Neuron (in vitro differentiated cells): ENCODE results near the gene TRPM8.
"Not testable (repeated sequence)": the region's sequence is repeated elsewhere in the genome, so short reads cannot be mapped to it uniquely, and the experiment has no call there.

Source experiments
- H2AFZ ChIP-seq: one replicate; pipeline ENCODE4 v1.6.1; 2013; ENCODE audit warnings: low read depth, mild to moderate bottlenecking, inconsistent platforms, low read length, moderate library complexity
- H3K27me3 ChIP-seq: one replicate; pipeline ENCODE4 v1.6.1; 2013; ENCODE audit warnings: low read length; ENCODE audit not compliant: insufficient read depth
- H3K36me3 ChIP-seq: one replicate; pipeline ENCODE4 v1.6.1; 2013; ENCODE audit warnings: low read length; ENCODE audit not compliant: insufficient read depth
- H3K4me1 ChIP-seq: one replicate; pipeline ENCODE4 v1.6.1; 2013; ENCODE audit warnings: low read length; ENCODE audit not compliant: insufficient read depth
- H3K4me3 ChIP-seq: 2 replicates; pipeline ENCODE4 v1.5.1; 2013; ENCODE audit warnings: mild to moderate bottlenecking, low read length, moderate library complexity
- H3K9me3 ChIP-seq: one replicate; pipeline ENCODE4 v1.6.1; 2013; ENCODE audit warnings: low read length

TRPM8 gene

GRCh38 chr2:233917116-233917515 lies at the start of gene TRPM8:
Gene TRPM8, plus strand, starts transcription at chr2:233917373. Its CDS starts 9,165 bp downstream, at chr2:233926538.
- no peaks in the 10 kb centered on the region for H3K36me3 ChIP-seq
- no peak within 1 kb of the TSS for H3K4me3 ChIP-seq
- no peaks in the 10 kb centered on the region for H3K9me3 ChIP-seq
- H3K27me3 ChIP-seq, result no peaks in the 10 kb centered on the region
- H3K4me1 ChIP-seq, result peaks cover 5% of the 10 kb centered on the region
- H2AFZ ChIP-seq, result no peak within 1 kb of the TSS

- H3K4me1 ChIP-seq, result no peaks in the 10 kb centered on the region
- no peaks in the 10 kb centered on the region for H3K36me3 ChIP-seq
- H3K4me3 ChIP-seq, result no peak within 1 kb of the TSS
- no peak within 1 kb of the TSS for H2AFZ ChIP-seq
- H3K9me3 ChIP-seq, result peaks cover 1% of the 10 kb centered on the region
- H3K27me3 ChIP-seq, result peaks cover 2% of the 10 kb centered on the region
These were observed 49.1 kb upstream of the TRPM8 start, which contains the start of gene MSL3B for GRCh38 chr2:233867993-233868532. Gene MSL3B, minus strand, starts transcription at chr2:233868386.

GRCh38 chr2:233871432-233871831 lies 45.7 kb upstream of the TRPM8 start:
- Histone ChIP-seq H3K27me3 (peaks cover 2% of the 10 kb centered on the region), H3K4me1 (no peaks in the 10 kb centered on the region), H3K9me3 (peaks cover 1% of the 10 kb centered on the region), H3K36me3 (no peaks in the 10 kb centered on the region), H3K4me3 (no peak overlapping the region), H2AFZ (no peak overlapping the region)

- not testable (repeated sequence) for H3K9me3 ChIP-seq, H2AFZ ChIP-seq
These were observed 45.0 kb upstream of the TRPM8 start for GRCh38 chr2:233872125-233872524.

GRCh38 chr2:233882353-233882752 lies 34.8 kb upstream of the TRPM8 start:
- no peaks in the 10 kb centered on the region for H3K27me3 ChIP-seq
- no peaks in the 10 kb centered on the region for H3K4me1 ChIP-seq
- no peaks in the 10 kb centered on the region for H3K36me3 ChIP-seq
- H2AFZ ChIP-seq, result no peak overlapping the region
- H3K9me3 ChIP-seq, result peaks cover 6% of the 10 kb centered on the region
- H3K4me3 ChIP-seq, result no peak overlapping the region

More at GRCh38 chr2:233872125-233872524, 45.0 kb upstream of the TRPM8 start:
- not testable (repeated sequence) for H3K4me3 ChIP-seq, H3K36me3 ChIP-seq, H3K4me1 ChIP-seq, H3K27me3 ChIP-seq

GRCh38 chr2:233892793-233893192 lies 24.4 kb upstream of the TRPM8 start:
- Histone ChIP-seq H3K36me3 (no peaks in the 10 kb centered on the region), H3K4me3 (no peak overlapping the region), H3K27me3 (no peaks in the 10 kb centered on the region), H3K4me1 (no peaks in the 10 kb centered on the region), H3K9me3 (no peaks in the 10 kb centered on the region), H2AFZ (no peak overlapping the region)

GRCh38 chr2:233896253-233896652 lies 20.9 kb upstream of the TRPM8 start:
- H3K4me1 ChIP-seq, H3K27me3 ChIP-seq, H3K4me3 ChIP-seq, H2AFZ ChIP-seq, H3K9me3 ChIP-seq, H3K36me3 ChIP-seq: not testable (repeated sequence)

- Histone ChIP-seq H3K27me3 (no peaks in the 10 kb centered on the region), H3K4me1 (no peaks in the 10 kb centered on the region), H3K4me3 (no peak overlapping the region), H3K36me3 (no peaks in the 10 kb centered on the region), H2AFZ (no peak overlapping the region), H3K9me3 (no peaks in the 10 kb centered on the region)
These were observed 15.8 kb upstream of the TRPM8 start for GRCh38 chr2:233901367-233901766.

GRCh38 chr2:233901884-233902283 lies 15.3 kb upstream of the TRPM8 start:
- no peak overlapping the region for H2AFZ ChIP-seq
- no peaks in the 10 kb centered on the region for H3K27me3 ChIP-seq
- H3K36me3 ChIP-seq, result no peaks in the 10 kb centered on the region
- no peaks in the 10 kb centered on the region for H3K4me1 ChIP-seq
- H3K9me3 ChIP-seq, result no peaks in the 10 kb centered on the region
- no peak overlapping the region for H3K4me3 ChIP-seq

- Histone ChIP-seq H3K9me3 (no peaks in the 10 kb centered on the region), H3K4me3 (no peak overlapping the region), H3K4me1 (no peaks in the 10 kb centered on the region), H2AFZ (no peak overlapping the region), H3K27me3 (no peaks in the 10 kb centered on the region), H3K36me3 (no peaks in the 10 kb centered on the region)
These were observed 11.2 kb upstream of the TRPM8 start for GRCh38 chr2:233905945-233906344.

- Histone ChIP-seq H3K4me1 (no peaks in the 10 kb centered on the region), H3K4me3 (no peak overlapping the region), H3K27me3 (no peaks in the 10 kb centered on the region), H2AFZ (no peak overlapping the region), H3K36me3 (no peaks in the 10 kb centered on the region), H3K9me3 (no peaks in the 10 kb centered on the region)
These were observed 9.5 kb upstream of the TRPM8 start for GRCh38 chr2:233907627-233908026.

GRCh38 chr2:233912691-233913423 lies 4.3 kb upstream of the TRPM8 start:
- Histone ChIP-seq H2AFZ (no peak overlapping the region), H3K9me3 (no peaks in the 10 kb centered on the region), H3K4me3 (no peak overlapping the region), H3K27me3 (no peaks in the 10 kb centered on the region), H3K4me1 (peaks cover 5% of the 10 kb centered on the region), H3K36me3 (no peaks in the 10 kb centered on the region)

GRCh38 chr2:233915128-233915527 lies 2.0 kb upstream of the TRPM8 start:
- H3K36me3 ChIP-seq, result no peaks in the 10 kb centered on the region
- peaks cover 5% of the 10 kb centered on the region for H3K4me1 ChIP-seq
- H2AFZ ChIP-seq, result no peak overlapping the region
- H3K27me3 ChIP-seq, result no peaks in the 10 kb centered on the region
- H3K9me3 ChIP-seq, result no peaks in the 10 kb centered on the region
- H3K4me3 ChIP-seq, result no peak overlapping the region

GRCh38 chr2:233919319-233919718 lies 2.1 kb downstream of the TRPM8 start:
- Histone ChIP-seq H3K36me3 (no peaks in the 10 kb centered on the region), H3K4me1 (peaks cover 5% of the 10 kb centered on the region), H3K9me3 (no peaks in the 10 kb centered on the region), H2AFZ (no peak overlapping the region), H3K4me3 (no peak overlapping the region), H3K27me3 (no peaks in the 10 kb centered on the region)
